Fibroblast of pulmonary artery (primary cell): Measurements from ENCODE around the gene DEPP1.

Experiments
- DNase-seq: peaks from one replicate; pipeline ENCODE4 v3.0.0-alpha.2; 2010; ENCODE audit warnings: low read depth
- H3K4me3 ChIP-seq: replicated peaks from 2 replicates; pipeline ENCODE4 v1.5.1; 2011; ENCODE audit warnings: low read depth, mild to moderate bottlenecking, control low read depth, low read length, moderate library complexity
- CTCF ChIP-seq: IDR thresholded peaks from 2 replicates; pipeline ENCODE4 v1.5.1; 2011; ENCODE audit warnings: mild to moderate bottlenecking, control low read depth, low read length, inconsistent platforms; ENCODE audit errors: missing control alignments

DEPP1 gene

GRCh38 chr10:44992732-44993225, 14.2 kb upstream of the DEPP1 start:
- DNase-seq, result no peak
- H3K4me3 ChIP-seq, result no peak overlapping the region
- no peak for TF ChIP-seq CTCF

GRCh38 chr10:44992070-44992731, 13.6 kb upstream of the DEPP1 start:
- DNase-seq, result no peak
- no peak overlapping the region for H3K4me3 ChIP-seq
- no peak for TF ChIP-seq CTCF

DNA sequence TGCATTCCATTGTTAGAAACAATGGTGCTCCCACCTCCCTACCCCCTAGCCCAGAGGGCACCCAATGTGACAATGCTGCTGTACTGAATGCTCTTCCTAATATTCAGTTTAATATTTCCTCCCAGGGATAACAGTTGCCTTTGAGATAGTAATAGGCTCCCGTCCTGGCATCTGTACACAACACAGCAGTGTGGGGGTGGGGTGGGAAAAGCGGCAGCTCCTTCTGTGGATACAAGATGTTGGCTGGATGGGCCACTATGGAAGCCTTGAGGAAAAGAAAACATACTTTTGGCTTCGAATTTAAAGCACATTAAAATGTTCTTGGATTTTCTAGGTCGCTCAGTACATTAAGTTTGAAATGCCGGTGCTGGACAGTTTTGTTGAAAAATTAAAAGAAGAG, 13.0 kb upstream of the DEPP1 start:
- TF ChIP-seq CTCF, result no peak
- no peak overlapping the region for H3K4me3 ChIP-seq
- DNase-seq, result no peak

GRCh38 chr10:44990965-44991364, 12.4 kb upstream of the DEPP1 start:
- H3K4me3 ChIP-seq, result no peak overlapping the region
- TF ChIP-seq CTCF, result no peak
- DNase-seq, result no peak

GRCh38 chr10:44990302-44990655, 11.7 kb upstream of the DEPP1 start:
- no peak for DNase-seq
- TF ChIP-seq CTCF, result peak; percentile 19
- H3K4me3 ChIP-seq, result no peak overlapping the region

DNA sequence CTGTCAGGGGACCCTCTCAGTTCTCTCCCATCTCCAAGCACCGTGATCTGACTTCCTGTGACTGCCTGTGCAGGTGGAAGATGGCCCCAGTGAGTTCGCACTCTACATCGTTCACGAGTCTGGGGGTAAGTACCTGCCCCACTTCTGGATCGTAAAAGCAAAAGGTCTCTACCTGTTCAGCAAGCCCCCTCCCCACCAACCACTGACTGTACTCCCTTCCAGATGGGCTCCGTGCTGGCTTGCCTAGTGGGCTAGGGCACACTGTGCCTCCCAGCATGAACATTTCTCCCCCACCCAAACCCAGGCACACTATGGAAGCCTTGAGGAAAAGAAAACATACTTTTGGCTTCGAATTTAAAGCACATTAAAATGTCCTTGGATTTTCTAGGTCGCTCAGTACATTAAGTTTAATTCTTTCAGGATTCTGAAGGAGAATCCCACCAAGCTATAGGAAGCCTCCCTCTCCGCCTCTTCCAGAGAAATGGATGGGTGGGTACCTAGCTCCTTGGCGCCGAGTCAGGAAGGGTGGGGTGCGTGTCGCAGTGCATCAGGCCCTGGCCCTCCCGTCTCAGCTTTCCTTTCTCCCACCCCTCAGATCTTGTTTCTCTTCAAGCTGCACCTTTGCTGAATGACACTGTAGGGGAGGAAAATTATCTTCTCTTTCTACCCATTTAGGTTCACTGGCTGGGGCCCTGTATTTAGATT, 11.1 kb upstream of the DEPP1 start:
- no peak for TF ChIP-seq CTCF
- DNase-seq, result no peak
- H3K4me3 ChIP-seq, result no peak overlapping the region

GRCh38 chr10:44988957-44989585, 10.5 kb upstream of the DEPP1 start:
- DNase-seq, result no peak
- no peak overlapping the region for H3K4me3 ChIP-seq
- no peak for TF ChIP-seq CTCF
